Measurements from ENCODE around the gene PLCH1.

DNA sequence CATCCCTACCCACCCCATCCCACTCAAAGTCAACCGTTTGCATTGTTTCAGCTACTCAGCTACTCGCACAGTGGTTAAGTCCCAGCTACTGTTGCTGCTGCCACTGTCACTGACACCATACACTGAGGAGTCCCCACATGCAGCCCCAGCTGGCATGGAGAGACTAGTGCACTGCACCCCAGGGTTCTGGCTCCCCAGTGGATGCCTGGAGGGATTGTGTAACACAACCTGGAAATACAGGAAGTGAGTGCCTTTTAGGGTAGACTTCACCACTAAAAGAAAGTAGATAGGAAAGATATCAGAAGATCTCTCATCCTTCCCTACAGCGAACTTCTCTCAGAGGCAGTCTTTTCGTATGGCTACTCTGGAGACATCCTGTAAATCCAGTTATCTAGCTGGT is 282.2 kb downstream of the PLCH1 start:
- TF ChIP-seq CTCF (conservative IDR thresholded peaks at IDR 0.05 in 1 of 2, IDR thresholded peaks at IDR 0.05 in 1 of 2; ENCODE audit: low read depth in 1 of 2, low read length in 2 of 2) (no peak), EZH2 (IDR thresholded peaks at IDR 0.05; ENCODE audit: low read length, missing control alignments) (no peak)
